Stimulated activated naive CD4-positive, alpha-beta T cell (primary cell): Measurements from ENCODE around the gene IFT57.

Source experiments
- DNase-seq, 6 experiments: peaks; one replicate each; lab custom pipeline; 2025; lab: John Stamatoyannopoulos, UW

The IFT57 gene

DNA sequence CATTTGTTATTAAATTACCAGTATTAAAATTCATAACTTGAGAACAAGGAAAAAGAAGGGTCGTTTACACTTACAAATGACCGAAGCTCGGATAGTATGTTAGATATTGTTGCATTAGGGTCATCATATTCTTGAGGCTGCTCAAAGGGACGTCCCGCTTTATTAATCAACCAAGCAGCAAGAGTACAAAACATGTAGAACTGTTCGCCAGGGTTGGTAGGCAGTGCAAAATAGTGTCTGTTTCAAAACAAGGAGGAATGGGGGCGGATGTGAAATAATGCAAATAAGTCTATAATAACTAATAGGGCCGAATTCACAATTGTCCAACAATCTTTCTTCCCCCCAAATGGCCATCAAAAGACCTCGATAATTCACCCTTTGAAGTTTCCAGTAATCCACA, 2.9 kb downstream of the IFT57 start:
- DNase-seq: no peak

DNA sequence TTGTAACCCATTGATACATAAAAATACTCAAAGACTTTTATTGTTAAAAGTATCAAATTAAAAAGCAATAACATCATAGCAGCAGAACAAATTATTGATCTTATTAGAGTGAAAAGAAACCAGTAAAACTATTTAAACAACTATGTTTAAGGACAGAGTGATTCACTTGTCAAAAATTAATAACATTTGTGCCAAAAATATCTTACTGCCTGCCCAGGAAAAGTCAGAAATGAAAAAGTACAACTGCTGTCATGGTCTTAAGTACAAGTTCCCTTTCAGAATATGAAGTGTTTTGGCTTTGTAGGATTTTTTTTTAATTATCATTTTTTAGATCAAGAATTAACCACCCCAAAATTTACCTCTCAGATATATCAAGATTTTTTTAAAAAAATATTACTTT, 3.4 kb downstream of the IFT57 start:
- DNase-seq: no peak

DNA sequence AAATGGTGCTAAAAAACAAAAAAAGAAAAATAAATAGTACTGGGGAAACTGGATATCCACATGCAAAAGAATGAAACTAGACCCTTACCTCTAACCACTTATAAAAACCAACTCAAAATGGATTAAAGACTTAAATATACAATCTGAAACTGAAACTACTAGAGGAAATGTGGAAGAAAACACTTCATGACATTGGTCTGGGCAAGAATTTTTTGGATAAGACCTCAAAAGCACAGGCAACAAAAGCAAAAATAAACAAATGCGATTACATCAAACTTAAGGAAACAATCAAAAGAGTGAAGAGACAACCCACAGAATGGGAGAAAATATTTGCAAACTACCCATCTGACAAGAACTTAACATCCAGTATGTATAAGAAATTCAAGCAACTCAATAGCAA, 6.4 kb downstream of the IFT57 start:
- no peak for DNase-seq

DNA sequence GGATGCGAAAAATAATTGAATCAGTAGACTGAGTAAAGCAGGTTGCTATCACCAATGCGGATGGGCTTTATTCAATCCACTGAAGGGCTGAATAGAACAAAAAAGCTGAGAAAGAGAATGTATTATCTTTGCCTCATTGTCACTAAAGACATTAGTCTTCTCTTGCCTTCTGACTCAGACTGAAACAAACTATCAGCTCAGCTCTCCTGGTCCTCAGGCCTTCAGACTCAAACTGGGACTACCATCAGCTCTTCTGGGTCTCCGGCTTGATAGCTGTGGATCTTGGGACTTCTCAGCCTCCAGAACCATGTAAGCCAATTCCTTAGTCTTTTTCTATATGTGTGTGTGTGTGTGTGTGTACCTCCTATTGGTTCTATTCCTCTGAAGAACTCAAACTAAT, 12.6 kb downstream of the IFT57 start:
- no peak for DNase-seq

DNA sequence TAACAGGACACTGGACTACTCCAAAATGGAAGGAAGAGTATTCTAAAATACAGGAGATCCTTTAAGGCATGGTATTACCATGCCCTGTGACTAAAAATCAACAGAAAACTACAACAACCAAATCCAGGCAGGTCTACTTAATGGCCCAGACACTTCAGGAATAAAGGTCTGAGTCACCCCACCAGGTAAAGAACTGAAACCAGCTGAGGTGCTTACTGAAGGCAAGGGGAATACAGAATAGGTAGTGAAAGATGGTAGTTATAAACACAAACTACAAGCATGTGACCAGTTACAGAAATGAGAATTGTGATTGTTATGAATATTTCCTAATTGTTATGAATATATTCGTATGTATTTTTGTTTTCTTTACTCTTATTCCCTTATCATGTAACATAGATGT, 13.4 kb downstream of the IFT57 start:
- no peak for DNase-seq

DNA sequence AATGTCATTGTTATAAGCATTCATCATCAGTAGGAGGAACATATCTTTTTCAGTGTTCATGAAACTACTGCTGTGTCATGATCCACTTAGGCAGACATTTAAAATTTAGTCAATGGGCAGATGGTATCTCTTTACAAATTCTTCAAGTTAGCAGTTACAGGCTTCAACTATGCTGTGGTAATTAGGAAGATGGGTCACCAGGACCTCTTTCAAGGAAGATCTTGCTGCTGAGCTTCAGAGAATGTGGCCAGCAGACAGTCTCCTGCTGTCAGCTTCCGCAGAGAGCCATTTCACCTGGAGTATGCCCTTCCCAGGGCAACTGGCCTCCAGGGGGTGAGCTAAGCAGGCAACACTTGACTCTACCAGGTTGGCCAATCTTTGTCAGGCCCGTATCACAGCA, 19.4 kb downstream of the IFT57 start:
- DNase-seq: no peak

DNA sequence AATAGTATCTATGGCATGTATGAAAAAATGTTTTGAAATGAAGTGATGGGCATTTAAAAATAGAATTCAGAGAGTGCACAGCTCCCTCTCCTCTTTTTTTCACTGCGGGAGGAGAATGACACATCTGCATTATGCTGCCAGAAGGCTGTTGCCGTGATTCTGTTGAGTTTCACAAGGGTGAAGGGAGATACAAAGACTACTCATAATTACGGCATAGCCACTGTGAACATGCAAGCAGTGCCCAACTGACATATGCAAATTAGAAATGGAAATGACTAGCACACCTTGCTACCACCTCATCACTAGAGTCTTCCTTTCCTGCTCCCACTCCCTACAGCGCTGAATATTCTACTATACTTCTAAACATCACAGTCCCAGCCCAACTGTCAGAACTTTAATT, 20.1 kb downstream of the IFT57 start:
- DNase-seq: no peak

DNA sequence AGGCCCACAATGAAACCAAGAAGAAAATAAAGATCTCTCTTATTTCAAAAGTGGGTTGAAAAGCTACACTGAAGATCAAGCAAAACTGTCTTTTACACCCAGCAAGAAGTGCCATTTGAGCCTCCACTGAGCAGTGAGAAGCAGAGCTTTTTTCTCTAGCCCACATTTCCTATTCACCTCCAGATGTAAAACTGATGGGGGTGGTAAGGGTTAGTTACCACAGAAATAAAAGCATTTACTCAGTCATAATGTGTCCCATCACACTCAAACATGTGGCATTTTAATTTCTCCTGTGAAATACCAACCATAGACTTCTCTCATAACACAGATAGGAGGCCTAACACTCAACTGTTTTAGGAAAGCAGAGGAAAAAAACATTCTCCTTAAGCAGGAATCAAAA, 21.0 kb downstream of the IFT57 start:
- DNase-seq: no peak

DNA sequence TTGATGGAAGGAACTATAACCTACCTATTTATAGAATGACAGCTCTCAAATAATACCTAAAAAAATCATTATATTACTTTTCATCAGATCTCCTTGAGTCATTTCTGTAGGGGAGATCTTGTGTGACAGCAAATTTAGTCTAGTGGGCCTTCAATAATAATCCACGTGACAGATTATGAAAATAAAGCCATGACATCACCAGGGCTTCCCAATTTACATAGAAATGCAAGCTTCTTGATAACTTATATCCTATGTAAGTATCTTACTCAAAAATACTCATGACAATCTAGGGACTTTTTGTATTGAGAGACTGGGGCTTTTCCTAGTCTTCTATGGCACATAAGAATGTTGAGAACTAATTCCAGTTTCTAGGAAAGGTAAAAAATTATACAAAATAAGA, 21.6 kb downstream of the IFT57 start:
- DNase-seq: no peak

DNA sequence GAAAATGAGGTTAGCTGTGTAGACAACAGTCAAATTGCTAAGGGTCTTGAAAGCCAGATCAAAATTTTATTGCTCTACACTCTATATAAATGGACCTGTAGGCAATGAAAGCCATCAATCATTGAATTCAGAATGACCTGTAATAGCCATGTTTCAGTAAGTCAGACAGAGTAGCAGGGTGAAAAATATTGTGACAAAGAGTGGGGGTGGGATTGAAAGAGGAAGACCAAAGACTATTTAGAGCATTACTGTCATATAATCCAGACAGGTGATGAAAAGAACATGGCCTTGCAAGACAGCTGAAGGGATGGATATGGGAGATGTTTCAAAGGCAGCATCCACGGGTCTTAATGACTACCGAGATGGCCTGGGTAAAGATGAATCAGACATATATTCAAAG, 22.2 kb downstream of the IFT57 start:
- no peak for DNase-seq

DNA sequence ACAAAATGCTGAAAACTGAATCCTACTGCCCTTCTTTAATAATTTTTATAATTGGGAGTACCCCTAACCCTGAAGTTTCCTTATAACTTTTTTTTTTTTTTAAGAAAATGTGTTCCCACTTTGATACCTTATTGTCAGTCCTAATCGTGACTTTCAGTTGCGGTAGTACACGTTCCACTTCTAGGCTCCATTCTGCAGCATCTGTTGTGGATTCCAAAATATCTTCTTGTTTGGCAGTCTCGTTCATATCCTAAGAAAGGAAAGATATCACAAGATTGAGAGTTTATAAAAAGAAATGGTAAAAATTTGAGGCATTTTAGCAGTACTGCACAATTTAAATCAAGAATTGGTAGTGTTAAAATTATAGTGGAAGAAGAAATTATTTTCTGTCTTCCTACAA, 30.8 kb downstream of the IFT57 start:
- no peak for DNase-seq

DNA sequence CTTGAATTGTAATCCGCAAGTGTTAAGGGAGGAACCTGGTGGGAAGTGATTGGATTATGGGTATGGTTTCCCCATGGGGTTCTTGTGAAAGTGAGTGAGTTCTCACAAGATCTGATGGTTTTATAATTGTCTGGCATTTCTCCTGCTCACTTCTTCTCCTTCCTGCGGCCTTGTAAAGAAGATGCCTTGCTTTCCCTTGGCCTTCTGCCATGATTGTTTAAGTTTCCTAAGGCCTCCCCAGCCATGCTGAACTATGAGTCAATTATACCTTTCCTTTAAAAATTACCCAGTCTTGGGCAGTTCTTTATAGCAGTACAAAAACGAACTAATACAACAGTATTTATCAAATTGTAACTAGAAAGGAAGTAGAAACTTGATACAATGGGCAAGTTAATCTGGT, 31.9 kb downstream of the IFT57 start:
- DNase-seq: no peak

DNA sequence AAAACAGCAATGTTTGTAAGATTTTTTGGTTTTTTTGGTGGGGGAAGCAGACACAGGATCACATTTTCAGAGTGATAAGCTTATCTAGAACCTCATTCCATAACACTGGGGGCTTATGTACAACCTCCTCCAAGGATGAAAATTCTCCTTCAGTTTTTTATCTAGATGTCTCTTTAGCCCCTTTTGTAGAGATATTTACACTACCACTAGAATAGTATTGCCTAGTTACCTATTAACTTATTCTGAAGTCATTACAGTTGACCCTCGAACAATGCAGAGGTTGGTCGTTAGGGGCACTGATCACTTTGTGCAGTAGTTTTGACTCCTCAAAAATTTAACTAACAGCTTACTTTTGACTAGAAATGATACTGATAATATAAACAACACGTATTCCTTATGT, 32.8 kb downstream of the IFT57 start:
- DNase-seq: no peak

DNA sequence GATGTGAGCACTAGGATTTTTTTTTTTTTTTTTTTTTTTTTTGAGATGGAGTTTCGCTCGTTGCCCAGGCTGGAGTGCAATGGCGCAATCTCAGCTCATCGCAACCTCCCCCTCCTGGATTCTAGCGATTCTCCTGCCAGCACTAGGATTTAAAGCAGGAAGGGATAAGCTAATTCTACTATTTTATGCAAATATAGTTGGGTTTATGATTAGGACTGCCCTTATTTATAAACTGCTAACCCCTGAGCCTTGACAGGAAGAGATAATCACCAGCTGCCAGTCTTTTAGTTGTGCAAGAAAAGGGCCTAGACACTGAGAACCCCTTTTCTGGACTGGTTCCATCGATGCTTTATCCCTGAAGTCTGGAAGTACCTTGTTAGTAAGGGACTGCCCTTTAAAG, 36.7 kb downstream of the IFT57 start:
- no peak for DNase-seq

DNA sequence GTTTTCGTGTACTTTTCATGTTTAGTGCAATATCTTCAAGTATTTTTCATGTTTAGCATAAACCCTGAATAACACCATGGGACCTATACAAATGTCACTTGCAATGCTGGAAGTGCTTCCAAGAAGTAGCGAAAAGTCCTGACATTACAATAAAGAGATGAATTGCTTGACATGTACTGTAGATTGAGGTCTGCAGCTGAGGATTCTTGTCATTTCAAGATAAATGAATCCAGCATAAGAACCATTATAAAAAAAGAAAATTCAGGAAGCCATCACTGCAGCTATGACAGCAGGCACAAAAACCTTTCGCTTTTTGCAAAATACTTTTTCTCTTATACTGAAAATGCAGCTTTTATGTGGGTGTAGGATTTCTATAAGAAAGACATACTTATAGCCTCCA, 37.4 kb downstream of the IFT57 start:
- no peak for DNase-seq

DNA sequence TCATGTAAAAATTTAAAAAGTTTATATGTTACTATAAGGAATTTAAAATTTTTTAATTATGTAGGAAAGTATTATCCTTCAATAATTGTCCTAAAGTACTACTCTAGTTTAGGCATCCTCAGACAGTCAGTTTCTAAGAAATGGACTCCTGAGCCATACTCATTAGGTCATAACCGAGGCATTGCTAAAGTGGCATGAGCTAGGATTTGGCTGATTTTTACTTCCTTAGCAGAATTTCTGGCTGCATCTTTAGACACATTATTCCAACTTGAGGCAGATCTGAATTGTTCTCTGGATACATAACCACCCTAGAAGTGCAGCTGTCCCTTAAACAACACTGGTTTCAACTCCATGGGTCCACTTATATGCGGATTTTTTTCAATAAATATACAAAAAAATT, 38.3 kb downstream of the IFT57 start:
- DNase-seq: no peak

DNA sequence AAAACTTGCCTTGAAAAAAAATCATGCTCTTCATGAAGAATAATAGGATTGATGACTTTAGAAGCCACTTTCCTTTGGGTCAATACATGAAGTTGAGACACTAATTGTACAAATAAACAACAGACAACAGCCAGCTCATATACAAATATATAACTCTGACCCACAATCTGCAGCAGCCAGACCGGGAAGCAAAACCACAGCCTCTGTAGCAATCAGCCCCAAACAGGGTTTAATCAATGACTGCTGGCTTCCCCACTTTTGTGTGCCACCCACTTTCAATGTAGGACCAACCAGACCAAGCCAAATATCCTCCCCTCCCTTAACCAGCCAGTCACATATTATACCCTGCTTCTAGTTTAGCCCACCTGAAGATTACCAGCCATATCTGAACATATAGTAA, 39.0 kb downstream of the IFT57 start:
- DNase-seq: no peak

DNA sequence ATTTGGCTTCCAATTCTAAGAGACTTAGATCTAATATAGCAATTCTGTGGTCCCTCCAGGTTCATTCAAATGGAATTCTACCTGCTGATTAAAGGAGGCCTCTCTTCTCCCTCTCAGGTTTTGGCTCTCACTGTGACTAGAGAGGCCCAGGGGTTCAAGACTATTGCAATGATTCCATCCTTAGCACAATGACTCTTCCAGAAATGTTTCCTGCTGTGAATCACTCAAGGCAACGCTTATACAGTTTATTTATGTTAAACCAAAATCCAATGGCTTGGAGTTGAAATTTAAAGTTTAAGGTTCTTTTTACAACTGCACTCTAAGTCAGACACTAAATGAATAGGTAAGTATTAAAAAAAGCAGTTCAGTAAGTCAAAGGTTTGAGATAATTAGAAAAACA, 39.9 kb downstream of the IFT57 start:
- DNase-seq: no peak

DNA sequence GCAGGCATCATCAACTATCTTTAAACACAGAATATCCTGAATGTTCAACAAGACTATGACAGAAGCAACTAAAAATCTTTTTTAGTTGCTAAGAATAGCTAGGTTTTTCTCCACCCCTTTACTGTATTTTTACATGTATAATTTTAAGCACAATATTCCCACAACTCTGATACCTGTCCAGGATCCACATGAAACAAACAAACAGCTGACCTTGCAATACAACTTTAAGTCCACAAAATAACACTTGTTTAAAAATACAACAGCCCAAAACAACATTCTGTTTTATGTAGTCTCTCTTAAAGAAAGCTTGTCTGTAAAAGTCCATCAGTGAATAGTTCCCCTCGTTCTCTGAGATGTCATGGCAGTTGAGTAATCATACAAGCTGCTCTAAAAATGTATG, 41.1 kb downstream of the IFT57 start:
- DNase-seq: no peak

DNA sequence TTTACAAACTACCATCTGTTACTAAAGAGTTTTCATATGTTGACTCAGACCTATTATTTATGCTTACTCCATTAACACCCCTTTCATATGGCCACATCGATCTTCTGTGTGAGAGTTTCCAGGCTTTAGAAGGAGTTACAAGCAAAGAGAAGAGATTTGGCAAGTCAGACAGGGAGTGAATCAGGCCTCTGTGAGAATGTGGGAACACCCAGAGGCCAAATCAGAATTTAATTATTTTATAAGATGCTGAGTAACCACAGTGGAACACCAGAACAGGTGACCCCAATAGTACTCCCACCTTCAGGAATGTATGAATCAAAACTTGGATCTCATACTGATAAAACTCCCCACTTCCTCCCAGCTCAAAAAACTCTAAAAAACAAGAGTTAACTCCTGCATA, 42.0 kb downstream of the IFT57 start:
- DNase-seq: no peak

DNA sequence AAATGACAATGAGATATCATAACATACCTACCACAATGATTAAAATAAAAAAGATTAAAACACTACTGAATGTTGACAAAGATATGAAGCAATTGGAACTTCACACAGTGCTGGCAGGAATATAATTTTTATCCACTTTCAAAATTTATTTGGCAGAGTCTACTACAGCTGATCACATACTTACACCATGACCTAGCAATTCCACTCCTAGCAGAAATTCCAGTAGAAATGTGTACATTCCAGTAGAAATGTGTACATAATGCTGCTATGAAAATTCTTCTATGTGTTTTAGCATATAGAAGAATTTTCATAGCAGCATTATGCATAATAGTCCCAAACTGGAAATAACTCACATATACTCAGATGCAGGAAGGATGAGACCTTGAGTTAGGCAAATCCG, 43.5 kb downstream of the IFT57 start:
- DNase-seq: no peak

DNA sequence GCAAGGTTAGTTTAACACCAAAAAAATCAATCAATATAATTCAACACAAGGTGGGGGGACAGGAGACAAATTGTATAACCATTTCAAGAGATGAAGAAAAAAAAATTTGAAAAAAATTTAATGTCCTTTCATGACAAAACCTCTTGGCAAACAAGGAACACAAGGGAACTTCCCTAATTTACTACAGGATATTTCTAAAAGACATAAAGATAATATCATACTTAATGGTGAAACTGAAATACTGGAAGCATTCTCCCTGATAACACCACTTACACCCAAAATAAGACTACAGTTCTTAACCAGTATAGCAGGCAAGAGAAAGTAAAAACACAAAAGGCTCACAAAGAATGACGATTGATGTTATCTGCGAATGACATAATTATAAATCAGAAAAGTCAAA, 44.7 kb downstream of the IFT57 start:
- DNase-seq: no peak

DNA sequence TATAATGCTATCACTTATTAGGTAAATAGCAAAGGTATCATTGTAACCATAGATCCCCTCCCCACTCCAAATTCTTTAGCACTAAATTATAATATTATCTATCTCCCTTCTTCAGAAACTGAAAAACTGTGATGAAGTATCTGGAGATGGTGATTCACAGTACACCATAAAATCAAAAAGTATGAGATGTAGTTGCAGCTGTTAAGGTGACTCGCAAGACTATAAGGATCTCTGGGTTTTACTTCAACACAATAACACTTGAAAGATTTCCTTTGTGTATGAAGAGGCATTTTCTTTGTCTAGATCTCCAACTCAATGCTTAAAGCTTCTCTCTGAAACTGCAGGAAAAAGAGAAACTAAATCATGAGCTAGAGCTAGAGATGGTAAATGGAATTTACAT, 46.9 kb downstream of the IFT57 start:
- DNase-seq: no peak

DNA sequence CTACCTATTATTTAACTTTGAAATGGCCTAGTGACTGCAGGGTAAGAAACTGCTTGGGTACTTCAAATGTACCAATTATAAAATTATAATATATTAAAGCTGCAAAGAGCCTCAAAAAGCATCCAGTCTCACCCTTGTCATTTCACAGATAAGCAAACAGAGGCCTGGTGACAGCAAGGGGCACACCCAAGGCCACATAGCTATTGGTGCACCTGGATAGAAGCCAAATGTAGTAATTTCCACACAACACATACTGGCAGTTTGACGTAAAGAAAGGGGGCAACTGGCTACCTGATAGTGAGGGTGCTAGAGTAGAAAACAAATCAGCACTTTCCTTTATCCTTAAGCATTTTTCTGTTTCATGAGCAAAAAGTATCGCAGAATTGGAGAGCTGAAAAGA, 51.1 kb downstream of the IFT57 start:
- DNase-seq: no peak

DNA sequence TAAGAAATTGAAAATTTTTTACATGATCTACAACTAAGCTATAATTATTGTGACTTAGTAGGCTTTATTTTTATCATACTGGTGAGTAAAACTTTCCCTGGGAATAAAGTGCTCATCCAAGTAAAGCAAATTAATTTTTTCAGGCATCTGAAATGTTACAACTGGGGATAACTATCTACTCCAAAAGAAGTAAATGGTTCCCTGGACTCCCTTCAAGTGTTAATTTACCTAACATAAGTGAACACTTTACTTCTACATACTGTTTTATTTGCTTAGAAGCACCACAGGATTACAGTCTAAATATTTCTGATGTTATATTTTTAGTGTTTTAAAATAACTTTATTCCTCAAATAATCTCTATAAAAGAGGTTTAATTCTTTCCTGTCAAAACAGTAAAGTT, 57.8 kb downstream of the IFT57 start:
- DNase-seq: no peak

DNA sequence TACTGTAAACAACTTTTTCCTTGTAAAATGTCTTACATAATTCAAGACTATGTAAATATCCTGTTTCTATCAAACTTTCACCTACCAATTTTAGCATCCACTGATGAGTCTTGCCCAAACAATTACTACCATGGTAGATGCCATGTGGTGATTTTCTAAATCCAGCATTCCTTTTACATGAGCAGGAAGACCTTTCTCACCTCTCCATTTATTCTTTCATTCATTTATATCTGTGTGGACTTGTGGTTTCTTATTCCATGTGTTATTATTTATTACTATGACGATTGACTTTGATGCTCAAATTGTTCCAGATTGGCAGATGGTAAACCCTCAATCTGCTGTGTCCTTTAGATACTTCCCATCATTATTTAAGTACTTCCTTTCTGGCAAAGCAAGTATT, 62.4 kb downstream of the IFT57 start:
- no peak for DNase-seq
